Measurements from ENCODE around the gene NFATC2.

The NFATC2 gene

GRCh38 chr20:51512645-51513044 lies 29.9 kb downstream of the NFATC2 start:
- DNase-seq = no peak

DNA sequence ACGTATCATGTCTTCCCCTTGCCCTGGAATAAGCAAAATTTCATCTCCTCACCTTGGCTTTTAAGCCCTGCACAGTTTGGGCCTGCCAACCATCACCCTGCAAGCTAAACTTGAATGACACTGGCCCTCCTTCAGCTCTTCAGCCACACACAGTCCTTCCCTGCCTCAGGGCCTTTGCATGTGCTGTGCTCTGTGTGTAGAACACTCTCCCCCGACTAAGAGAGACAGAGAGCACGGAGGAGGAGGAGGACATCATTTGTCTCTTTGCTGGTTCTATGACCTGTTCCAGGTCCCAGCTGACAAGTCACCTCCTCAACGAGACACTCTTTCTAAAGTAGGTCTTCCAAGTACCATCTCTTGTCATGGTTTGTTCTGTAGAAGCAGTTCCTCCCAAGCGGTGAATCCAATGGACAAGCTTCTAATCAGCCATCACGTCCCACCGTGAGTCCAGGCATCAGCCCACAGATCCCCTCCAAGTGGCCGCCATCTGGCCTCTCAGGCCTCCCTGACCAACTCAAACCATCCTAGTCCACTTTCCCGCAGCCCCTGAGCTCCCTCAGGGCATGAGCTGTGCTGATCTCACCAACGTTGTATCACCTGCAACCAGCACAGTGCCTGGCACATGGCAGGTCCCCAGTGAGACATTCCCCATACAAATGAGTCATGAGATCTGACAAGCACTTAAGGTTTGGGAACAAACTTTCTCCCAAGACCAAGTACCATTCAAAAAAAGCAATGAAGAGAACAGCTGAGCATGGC lies 30.5 kb downstream of the NFATC2 start:
- DNase-seq = no peak

DNA sequence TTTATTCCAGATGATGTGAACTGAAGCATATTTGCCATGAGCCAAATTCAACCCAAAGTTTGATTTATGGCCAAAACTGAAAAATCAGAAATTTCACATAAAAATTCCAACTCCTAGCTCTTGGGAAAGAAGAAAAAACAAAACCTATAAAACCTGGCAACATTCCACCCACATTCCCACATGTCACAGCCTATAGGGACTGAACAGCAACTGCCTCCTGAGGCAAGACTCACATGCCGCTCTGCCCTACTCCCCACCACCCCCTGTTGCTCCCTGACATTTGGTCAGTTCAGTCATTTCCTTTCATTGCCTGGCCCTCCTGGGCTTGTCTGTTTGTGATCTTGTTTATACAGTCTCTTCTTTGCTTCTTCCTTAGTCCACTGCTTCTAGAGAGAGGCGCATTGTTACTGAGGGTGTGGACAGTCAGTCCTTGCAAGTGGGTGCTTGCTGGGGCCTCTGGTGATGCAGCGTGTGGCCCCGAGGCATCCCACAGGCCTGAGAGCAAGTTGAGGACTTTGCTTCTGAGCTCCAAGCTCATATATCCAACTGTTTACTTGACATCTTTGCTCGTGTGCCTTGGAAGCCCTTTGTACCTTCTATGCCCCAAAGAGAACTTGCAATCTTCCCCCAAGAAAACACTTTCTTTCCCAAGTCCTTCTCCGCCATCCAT lies 31.4 kb downstream of the NFATC2 start:
- no peak for DNase-seq

DNA sequence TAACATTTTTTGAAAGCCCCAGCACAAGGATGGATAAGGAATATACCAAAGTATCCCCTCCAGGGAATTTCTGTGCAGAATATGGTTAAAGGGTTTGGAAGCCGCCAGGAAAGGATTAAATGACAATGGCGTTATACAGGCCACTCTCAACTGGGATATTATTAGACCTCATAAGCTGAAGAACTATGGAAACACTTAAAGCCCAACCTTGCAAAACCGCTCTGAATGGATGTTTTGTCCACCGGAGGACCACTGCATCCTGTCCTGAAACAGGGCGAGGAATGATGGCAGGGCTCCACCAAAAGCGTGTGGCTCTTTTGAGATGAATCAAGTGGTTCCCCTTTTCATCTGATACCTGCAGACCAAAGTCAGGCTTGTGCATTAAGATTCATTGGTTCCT lies 32.4 kb downstream of the NFATC2 start:
- DNase-seq = no peak

DNA sequence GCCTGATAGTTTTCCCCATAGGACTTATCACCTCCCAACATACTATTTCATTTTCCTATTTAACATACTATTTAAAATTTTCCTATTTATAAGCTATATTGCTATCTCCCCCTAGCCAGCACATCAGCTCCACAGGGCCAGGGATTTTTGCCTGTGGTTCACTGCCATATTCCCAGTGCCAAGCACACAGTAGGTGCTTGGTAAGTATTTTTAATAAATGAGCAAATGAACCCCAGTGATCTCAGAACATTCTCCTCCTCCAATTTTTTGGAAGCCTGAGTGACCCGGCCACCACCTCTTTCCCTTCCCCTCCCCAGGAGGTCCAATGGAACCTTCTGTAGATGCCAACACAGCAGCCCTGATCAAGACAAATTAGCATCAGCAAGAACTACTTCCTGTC lies 33.3 kb downstream of the NFATC2 start:
- no peak for DNase-seq

DNA sequence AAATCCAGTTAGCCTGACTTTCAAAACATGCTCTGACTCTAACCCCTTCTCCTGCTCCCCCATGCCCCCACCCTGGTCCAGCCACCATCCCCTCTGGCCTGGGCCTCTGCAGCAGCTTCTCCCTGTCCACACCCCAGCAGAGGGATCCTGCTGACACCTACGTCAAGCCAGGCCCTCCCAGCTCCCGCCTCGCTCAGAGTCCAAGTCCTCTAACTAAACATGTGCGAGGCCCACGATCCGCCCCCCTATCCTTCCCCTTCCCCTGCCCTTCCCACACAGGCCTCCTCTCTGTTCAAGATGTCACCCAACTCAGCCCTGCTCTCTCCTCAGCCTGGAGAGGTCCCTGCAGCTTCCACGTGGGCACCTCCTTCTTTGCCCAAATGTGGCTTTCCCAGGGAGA lies 33.7 kb downstream of the NFATC2 start:
- no peak for DNase-seq

DNA sequence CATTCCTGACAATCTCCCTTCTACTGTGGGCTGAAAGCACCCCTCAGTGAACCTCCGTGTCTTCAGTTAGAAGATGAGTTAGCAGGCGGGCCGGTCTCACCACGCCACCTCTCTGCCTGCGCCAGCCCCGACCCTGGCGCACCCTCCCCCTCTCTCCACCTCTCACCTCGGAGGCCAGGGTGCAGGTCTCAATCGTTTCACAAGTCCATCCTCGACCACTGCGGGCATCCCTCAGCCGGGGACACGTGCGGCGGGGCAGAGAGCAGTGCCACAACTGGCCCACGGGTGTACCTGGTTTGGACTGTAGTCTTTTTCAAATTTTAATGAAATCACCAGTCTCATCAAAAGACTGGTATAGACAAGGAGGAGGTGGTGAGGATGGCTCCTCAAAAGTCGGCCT lies 34.4 kb downstream of the NFATC2 start:
- DNase-seq = no peak

DNA sequence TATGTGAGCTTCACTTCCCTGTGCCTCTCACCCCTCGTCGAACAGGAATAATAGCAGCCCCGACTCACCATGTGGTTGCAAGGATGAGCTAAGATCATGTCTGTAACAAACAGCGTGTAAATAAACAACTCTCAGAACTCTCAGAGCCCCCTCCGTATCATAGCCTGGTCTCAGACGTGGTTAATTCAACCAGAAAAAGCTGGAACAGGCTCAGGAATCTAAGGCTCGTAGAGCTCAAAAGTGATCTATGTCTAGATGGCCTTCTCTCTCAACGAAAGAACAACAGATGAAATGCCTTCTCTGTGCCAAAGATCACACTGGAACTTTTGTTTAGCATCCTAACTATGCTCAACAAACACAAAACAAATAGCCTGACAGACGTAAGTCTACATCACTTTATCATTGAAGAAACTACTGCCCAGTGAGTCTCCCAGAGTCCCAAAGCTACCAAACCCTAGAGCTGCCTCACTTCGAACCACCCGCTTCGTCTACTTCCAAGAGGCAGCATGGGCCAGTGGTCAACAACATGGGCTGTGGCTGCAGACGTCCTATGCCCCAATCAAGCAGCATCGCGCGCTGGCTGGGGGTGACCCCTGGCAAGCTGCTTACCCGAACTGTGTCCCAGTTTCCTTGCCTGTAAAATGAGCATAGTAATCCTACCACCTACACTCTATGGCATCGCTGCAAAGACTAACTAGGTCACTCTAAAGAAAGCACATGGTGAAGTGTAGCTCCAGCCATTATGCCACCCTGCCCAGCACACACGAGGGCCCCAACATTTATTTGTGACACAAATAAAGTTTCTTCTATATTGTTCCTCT lies 35.1 kb downstream of the NFATC2 start:
- no peak for DNase-seq

DNA sequence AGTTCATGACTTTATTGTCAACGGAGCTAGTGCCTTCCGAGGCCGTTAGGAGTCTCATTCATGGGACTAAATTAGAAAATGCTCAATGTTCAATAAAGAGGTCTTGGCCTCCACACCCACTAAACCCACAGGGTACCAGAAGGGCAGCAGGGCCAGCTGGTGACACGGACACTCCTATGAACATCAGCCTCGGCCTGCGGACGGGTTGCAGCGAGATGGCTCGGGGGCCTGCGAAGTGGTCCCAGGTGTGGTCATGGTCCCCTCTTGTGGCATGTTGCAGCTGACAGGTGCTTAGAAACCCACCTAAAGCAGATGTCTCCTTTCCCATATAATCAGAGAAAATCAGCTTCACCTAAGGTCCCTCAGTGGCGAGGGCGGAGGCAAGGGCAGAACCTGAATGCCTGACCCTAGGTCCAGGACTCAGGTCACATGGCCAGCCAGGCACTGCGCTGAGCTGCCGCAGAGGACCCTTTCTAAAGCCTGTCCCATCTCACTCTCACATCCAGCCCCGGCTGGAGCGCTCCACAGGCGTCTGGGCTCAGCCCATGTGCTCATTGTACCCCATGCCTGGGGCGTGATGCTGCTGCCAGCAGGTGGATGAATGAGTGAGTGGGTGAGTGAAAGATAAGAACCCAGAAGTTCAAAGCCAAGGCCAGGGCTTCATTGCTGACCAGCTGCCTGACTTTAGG lies 35.8 kb downstream of the NFATC2 start:
- DNase-seq = no peak

- DNase-seq = no peak
These were observed 37.0 kb downstream of the NFATC2 start for GRCh38 chr20:51505566-51505965.

- DNase-seq = no peak
These were observed 39.1 kb downstream of the NFATC2 start for GRCh38 chr20:51503376-51503775.

GRCh38 chr20:51500936-51501335 lies 41.6 kb downstream of the NFATC2 start:
- DNase-seq = no peak

DNA sequence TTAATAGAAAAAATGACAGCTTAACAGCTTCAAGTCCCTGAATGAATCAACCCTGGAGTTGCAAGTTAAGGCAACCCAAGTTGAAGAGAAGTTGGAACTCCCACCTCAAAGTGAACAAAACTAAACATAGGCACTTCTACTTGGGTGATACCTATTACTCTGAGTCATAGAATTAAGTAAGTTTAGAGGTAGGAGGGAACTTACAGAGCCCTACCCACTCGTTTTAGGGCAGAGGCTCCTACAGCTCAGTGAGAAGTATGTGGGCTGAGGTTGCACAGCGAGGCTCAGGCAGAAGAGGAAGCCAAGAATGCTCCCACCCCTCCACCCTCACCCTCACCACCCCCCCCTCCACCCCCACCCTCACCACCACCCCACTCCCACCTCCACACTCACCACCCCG lies 42.2 kb downstream of the NFATC2 start:
- no peak for DNase-seq

DNA sequence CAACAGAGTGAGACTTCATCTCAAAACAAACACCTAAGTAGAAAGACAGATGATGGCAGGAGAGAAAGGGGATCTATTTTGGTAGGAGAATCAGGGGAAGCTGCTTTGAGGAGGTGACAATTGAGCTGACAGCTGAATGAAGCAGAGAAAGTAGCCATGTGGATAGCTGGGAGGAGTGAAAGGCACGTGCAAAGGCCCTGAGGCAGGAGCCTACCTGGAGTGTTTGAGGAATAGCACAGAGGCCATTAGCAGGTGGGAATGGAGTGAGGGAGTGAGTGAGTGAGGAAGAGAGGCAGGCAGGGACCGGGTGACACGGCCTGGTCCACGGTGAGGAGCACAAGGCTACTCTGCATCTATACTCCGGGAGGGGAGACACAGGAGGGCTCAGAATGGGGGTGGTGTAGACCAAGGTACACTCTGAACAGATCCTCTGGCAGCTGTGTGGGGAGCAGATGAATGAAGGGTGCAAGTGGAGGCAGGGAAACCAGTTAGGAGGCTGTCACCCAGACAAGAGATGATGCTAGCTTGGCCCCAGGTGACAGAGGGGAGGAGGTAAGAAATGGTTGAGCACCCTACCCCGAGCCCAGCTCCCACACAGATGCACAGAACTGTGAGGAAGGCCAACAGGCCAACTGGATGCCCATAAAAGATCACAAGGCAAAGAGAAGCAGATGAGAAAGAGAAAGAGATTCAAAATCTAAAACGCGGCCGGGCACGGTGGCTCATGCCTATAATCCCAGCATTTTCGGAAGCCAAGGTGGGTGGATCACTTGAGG lies 43.6 kb downstream of the NFATC2 start:
- no peak for DNase-seq

- no peak for DNase-seq
These were observed 44.7 kb downstream of the NFATC2 start for GRCh38 chr20:51497542-51498467.

- DNase-seq = no peak
These were observed 45.6 kb downstream of the NFATC2 start for GRCh38 chr20:51496964-51497363.

DNA sequence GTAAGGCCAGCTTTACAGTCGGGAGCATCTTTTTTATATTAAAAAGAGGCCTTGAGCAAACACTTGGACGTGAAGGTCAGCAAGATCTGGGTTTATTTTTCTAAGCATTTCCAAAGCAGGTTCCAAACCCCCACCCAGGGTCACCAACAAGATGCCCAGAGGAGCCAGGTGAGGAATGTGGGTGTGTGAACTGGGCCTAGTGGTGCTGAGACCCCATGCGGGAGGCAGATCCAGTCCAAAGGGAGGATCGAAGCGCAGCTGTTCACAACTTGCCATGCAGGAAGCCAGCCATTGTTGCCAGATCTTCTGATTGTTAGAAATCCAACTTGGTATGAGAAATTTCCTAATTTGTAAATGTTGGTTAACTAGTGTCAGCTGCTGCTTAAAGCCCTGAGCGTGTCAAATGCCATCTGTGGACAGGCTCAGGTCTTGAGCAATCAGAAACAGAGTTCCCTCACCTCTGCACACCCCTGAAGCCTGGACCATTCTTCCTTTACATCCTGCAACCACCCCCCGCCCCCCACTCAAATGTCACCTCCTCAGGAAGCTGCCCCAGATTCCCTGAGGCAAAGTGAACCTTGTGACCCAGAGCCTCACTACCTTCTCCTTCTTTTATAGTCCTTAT lies 46.5 kb downstream of the NFATC2 start:
- DNase-seq = no peak

DNA sequence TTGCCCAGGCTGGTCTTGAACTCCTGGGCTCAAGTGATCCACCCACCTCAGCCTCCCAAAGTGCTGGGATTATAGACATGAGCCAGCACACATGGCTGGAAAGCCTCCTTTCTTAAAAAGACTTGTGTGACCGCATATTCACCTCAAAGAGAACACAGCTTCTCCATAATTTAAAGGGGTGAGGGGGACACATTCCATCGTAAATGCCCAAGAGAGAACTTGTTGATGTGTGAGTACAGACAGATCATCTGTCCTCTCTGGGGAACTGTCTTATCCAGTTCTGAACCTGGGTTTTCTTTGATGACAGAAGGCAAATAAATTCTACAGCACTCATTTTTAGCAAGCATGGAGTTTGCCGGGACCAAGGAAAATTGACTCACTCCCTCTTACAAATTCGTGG lies 47.2 kb downstream of the NFATC2 start:
- no peak for DNase-seq

- DNase-seq = no peak
These were observed 48.0 kb downstream of the NFATC2 start for GRCh38 chr20:51494241-51495110.

- DNase-seq = no peak
These were observed 49.1 kb downstream of the NFATC2 start for GRCh38 chr20:51493346-51493791.

All from cortex of kidney (tissue), 1 donor.